HTR-8/SVneo (cell line): ENCODE data around the gene ZNF860.

Experiments
- DNase-seq: peaks from one replicate; pipeline ENCODE4 v3.0.0; 2011; ENCODE audit warnings: low spot score, mixed read lengths; ENCODE audit not compliant: insufficient read length
- FAIRE-seq: peaks from 2 replicates; lab custom pipeline; 2011; peaks lifted over from hg19 to GRCh38; lab: Jason Lieb, UNC

ZNF860 gene

DNA sequence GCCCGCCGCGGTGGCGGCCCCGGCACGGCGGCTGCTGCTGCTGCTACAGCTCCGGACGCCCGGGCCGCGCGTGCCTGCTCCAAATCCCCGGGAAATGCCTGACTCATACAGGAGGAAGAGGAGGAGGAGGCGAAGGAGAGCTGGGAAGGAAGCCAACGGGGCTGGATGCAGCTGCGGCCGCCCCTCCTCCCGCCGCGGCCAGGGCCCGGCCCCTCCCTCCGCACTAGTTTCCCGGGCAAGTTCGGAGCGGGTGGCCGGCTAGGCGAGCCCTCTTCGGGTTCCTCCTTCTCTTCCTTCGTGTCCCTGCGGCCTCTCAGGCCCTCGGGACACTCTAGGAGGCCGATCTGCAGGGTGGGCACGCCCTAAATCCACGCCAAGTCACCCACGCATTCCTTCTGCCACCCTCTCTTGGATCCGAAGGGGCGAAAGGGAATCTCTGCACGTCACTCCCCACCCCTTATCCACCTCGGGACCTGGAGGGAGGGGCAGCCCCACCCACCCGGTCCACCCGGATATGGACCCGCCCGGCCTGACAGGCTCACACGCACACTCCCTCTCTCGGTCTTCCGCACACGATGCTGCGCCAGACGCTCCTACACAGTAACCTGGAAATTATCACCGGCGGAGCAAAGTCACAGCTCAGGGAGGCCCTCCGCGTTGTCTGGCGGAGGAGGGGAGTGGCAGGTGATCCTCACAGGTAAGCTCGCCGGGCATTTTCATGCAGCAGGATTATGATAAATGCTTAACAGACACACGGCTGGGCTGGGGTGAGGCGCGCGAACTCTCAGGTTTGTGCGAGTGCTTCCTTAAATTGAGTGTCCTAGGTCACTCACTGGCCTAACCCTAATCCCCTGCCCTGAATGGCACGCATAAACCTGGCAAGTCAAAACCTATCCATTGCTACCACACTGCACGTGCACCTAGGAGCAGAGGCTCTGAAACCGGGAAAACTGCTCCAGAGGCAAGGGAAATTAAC is at the start of gene ZNF860, which contains the start of gene OSBPL10:
TSS of gene ZNF860 (plus strand) at position 545 of the 976 bp plus-strand sequence. CDS start 7,330 bp downstream, outside the sequence.
TSS of gene OSBPL10 (minus strand) at position 57 of the 976 bp plus-strand sequence. CDS start 83 bp downstream, outside the sequence.
- FAIRE-seq (peak; percentile 82), DNase-seq (peak; percentile 60)

DNA sequence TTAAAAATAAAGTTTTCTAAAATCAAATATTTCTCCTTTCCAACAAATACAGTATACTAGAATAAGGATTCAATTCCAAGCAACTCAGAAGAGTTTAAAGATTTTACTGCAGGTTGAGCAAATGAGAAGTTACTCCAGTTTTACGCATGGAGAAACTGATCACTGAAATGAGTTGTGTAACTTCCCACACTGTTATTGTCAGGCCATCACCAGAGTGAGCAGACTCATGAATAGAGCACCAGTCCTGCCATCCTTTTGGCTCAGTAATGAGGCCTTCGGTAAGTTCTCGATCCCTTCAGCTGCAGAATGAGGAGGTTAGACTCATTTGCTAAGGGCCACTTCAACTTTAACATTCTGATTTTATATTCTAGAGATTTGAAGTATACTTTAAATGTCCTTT is 48.6 kb upstream of the ZNF860 start:
- DNase-seq (no peak), FAIRE-seq (peak; percentile 13)

- FAIRE-seq (no peak), DNase-seq (no peak)
Measured at GRCh38 chr3:31934018-31934417, 47.5 kb upstream of the ZNF860 start.

DNA sequence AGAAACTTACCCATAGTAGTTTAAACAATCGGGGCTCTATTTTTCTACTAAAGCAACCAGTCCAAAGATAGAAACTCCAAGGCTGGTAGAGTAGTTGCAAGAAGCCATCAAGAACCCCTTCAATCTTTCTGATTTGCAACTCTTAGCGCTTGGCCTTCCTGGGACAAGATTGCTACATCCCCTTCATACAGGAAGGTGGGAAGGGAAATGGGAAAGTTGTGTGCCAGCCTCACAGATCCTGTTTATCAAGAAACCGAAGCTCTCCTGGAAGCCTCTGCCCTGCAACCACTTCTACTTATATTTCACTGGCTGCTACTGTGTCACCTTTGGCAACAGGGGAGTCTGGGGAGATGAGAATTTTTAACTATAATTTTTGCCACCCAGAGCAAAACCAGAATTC is 46.7 kb upstream of the ZNF860 start:
- DNase-seq, result no peak
- no peak for FAIRE-seq

- DNase-seq (no peak), FAIRE-seq (no peak)
Measured at GRCh38 chr3:31936420-31937060, 45.0 kb upstream of the ZNF860 start.

GRCh38 chr3:31937225-31937624 is 44.3 kb upstream of the ZNF860 start:
- DNase-seq (no peak), FAIRE-seq (no peak)

- DNase-seq (no peak), FAIRE-seq (no peak)
Measured at GRCh38 chr3:31942446-31942845, 39.1 kb upstream of the ZNF860 start.

DNA sequence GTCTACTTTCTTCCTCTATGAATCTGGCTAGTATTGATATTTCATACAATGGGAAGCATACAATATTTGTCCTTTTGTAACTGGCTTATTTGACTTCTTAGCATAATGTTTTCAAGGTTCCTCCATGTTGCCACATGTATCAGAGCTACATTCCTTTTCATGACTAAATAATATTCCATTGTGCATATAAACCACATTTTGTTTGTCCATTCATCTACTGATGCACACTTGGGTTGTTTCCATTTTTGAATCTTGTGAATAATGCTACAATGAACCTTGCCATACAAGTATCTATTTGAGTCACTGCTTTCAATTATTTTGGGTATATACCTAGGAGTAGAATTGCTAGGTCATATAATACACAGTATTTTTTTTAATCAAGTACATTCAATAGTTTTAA is 38.5 kb upstream of the ZNF860 start:
- no peak for FAIRE-seq
- DNase-seq, result no peak

GRCh38 chr3:31945738-31946052 is 35.9 kb upstream of the ZNF860 start:
- FAIRE-seq, result no peak

DNA sequence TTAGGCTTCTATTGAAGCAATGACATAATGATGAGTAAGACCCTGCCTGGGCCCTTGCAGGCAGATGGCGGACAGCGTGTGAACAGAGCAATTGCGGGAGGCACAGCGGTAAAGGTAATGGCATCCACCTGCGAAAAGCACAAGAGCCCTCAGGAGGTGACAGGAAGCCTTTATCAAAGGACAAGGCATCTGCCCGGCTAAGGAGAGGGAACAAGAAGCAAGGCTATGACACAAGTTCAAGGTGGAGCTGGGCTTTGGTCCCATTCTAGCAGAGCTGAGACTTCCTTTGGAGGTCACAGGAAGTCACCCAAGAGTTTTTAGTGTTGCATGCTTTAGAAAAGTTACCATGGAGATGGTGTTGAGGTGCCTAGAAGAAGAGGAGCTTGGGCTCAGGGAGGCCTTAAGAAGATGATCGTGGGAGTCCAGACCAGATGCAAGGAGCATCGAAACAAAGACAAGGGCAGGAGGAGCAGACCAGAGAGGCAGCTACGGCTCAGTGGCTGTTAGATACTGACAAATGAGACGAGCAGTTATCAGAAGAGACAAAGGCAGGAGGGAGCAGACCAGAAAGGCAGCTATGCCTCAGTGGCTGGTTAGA is 35.0 kb upstream of the ZNF860 start:
- DNase-seq, result no peak
- FAIRE-seq, result no peak

More at GRCh38 chr3:31945738-31946052, 35.9 kb upstream of the ZNF860 start:
- DNase-seq, result no peak

- FAIRE-seq (no peak), DNase-seq (no peak)
Measured at GRCh38 chr3:31947162-31947561, 34.4 kb upstream of the ZNF860 start.

DNA sequence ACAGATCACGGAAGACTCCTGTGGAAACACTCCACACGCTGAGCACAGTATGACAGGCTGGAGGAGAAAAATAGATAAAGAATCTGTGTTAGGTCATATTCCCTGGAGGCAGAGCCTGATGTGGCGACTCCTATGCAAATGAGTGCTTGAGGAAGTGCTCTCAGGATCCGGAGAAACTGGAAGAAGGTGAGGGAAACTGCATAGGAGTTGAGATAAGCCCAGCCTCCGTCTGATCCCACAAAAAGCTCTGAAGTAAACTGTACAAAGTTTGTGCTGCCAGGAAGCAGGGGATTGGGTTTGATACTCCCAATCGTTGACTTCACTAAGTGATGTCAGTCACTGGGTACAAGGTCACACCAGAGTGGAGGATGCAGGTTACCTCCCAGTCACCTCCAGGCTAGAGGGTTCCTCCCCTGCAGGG is 33.9 kb upstream of the ZNF860 start:
- DNase-seq (no peak), FAIRE-seq (no peak)

DNA sequence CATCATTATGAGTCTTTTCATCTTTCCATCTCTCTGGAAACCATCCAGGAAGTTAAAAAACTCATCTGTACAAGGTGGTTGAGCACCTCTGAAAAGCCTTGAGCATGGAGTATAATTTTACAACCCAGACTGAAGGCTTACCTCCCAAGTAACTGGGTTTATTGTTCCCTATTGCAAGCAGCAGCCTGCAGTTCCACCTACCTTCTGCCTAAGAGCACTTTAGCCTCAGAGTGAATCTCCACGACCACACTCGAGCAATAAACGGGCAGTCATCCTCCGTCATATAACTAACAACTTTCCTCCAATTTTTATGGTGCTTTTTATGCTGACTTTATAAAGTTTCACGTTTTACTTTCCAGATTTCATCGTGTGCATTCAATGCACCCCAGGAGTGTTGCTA is 33.3 kb upstream of the ZNF860 start:
- FAIRE-seq (no peak), DNase-seq (no peak)

GRCh38 chr3:31952205-31952604 is 29.3 kb upstream of the ZNF860 start:
- DNase-seq (no peak), FAIRE-seq (no peak)

- DNase-seq, result no peak
- no peak for FAIRE-seq
Measured at GRCh38 chr3:31953091-31953490, 28.5 kb upstream of the ZNF860 start.

DNA sequence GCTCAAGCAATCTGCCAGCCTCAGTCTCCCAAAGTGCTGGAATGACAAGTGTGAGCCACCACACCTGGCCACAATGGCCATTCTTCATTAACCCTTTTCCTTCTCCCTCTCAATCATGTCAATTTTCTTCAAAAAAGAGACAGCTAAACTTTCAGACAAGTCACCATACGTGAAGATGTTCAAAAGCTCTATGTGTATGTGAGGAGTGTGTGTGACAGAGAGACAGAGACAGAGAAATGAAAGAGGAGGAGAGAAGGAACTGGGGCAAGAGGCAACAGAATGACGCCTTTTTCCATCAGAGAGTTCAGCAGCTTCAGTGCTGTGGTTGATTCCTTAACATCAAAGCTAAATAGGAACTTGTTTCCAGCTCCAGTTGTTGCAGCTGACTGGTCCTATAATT is 27.9 kb upstream of the ZNF860 start:
- FAIRE-seq, result no peak
- no peak for DNase-seq

GRCh38 chr3:31955581-31955980 is 26.0 kb upstream of the ZNF860 start:
- DNase-seq (no peak), FAIRE-seq (no peak)

- FAIRE-seq (no peak), DNase-seq (no peak)
Measured at GRCh38 chr3:31957106-31957505, 24.4 kb upstream of the ZNF860 start.

DNA sequence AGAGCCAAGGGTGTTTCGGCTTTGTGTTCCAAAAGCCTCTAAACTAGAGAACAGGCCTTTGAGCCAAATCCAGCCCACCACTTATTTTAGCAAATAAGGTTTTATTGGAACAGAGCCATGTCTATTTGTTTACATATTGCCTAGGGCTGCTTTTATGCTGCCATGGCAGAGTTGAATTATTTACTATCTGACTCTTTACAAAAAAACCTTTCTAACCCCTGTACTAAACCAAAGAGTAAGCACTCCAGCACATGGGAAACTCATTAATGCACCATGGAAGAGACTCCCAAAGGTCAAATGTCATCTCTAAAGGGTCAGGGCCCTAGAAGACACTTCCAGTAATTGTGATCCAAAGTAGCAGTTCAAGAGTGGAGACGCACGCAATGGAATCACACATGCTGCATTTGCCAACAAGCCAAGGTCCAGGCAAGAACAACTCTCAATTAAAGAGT is 22.8 kb upstream of the ZNF860 start:
- no peak for DNase-seq
- FAIRE-seq, result no peak

GRCh38 chr3:31959251-31959650 is 22.3 kb upstream of the ZNF860 start:
- DNase-seq, result no peak
- no peak for FAIRE-seq
